GM23338 (cell line): ENCODE results near the gene CCL20.
"Not testable (repeated sequence)": the region's sequence is repeated elsewhere in the genome, so short reads cannot be mapped to it uniquely, and the experiment has no call there.

Experiments
- EZH2phosphoT487 ChIP-seq: fragments of 200-600 bp; sonication (generic); IDR thresholded peaks from one replicate; pipeline ENCODE4 v1.8.1; 2018; ENCODE audit warnings: antibody characterized with exemption; ENCODE audit not compliant: unreplicated experiment
- NANOG ChIP-seq: IDR thresholded peaks from 2 replicates; pipeline ENCODE4 v1.6.1; 2016; ENCODE audit warnings: antibody characterized with exemption, borderline replicate concordance
- POLR2AphosphoS5 ChIP-seq: IDR thresholded peaks from 2 replicates; pipeline ENCODE4 v1.6.1; 2016; ENCODE audit warnings: antibody characterized with exemption, low read depth

DNA sequence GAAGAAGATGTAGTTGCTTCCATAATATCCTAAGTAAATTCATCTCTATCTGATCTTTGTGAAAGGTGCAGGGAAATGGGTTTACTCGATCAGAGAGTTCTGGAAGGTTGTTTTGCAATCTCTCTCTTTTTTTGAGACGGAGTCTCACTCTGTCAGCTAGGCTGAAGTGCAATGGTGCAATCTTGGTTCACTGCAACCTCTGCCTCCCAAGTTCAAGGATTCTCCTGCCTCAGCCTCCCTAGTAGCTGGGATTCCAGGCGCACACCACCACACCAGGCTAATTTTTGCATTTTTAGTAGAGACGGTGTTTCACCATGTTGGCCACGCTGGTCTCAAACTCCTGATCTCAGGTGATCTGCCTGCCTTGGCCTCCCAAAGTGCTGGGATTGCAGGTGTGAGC is 16.9 kb upstream of the CCL20 start:
- not testable (repeated sequence) for TF ChIP-seq POLR2AphosphoS5, NANOG, EZH2phosphoT487
